Inflammatory macrophage treated with lipopolysaccharide for 1 hour (primary cell): ENCODE measurements around the gene NEK6.
A peak's percentile ranks its signal among the peaks of the same experiment; 100 is the strongest.

Experiments
- DNase-seq, 2 donors: peaks; one replicate each; pipeline ENCODE4 v3.0.0-alpha.2; 2020 to 2022

The NEK6 gene

GRCh38 chr9:124281931-124282371 lies 24.2 kb downstream of the NEK6 start:
- DNase-seq: peak in 1 of 2 donors; percentile 33

- peak in 1 of 2 donors; percentile 21 for DNase-seq
Measured at GRCh38 chr9:124282442-124283227, 24.9 kb downstream of the NEK6 start.

- DNase-seq: peak in 1 of 2 donors; percentile 37
Measured at GRCh38 chr9:124283228-124283814, 25.6 kb downstream of the NEK6 start.

DNA sequence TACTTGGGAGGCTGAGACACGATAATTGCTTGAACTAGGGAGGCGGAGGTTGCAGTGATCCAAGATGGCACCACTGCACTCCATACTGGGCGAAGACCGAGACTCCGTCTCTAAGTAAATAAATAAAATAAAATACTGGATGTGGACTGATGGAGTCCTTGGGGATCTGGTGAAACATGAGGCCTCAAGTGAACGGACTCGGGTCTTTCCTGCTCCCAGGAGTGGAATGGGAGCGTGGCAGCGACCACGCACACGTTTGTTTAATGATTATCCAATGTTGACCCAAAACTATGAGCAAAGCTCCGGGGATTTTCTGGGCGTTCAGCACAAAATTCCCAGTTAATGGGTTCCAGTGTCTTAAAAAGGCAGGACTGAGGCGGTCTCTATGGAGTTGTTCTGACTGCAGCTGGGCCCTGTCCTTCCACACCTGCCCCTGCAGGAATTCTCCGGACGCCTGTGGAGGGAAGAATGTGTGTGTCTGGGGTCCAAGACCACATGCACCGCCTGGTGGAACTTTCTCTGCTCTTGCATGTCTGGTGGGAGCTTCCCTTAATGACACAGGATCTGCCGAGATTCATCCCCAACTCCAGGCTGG lies 26.6 kb downstream of the NEK6 start:
- no peak for DNase-seq

- DNase-seq: no peak
Measured at GRCh38 chr9:124284940-124285441, 27.2 kb downstream of the NEK6 start.

GRCh38 chr9:124285490-124285889 lies 27.7 kb downstream of the NEK6 start:
- no peak for DNase-seq

DNA sequence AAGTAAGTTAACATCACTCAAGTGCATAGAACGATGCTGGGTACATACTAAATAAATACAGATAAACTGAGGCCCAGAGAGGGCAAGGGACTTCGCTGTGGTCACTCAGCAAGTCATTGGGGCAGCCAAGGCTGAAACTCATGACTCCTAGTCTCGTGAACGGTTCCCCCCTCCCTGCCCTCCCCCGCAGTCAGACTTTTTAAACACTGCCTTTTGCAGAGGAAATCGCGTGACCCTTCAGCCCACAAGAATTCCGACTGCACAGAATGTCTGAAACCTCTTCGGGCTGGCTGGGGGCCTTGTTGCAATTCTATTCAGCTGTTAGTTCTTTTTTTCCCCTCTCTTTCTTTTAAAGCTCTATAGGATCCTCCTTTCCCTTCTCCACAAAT lies 28.1 kb downstream of the NEK6 start:
- peak; percentile 88 to 90 for DNase-seq

DNA sequence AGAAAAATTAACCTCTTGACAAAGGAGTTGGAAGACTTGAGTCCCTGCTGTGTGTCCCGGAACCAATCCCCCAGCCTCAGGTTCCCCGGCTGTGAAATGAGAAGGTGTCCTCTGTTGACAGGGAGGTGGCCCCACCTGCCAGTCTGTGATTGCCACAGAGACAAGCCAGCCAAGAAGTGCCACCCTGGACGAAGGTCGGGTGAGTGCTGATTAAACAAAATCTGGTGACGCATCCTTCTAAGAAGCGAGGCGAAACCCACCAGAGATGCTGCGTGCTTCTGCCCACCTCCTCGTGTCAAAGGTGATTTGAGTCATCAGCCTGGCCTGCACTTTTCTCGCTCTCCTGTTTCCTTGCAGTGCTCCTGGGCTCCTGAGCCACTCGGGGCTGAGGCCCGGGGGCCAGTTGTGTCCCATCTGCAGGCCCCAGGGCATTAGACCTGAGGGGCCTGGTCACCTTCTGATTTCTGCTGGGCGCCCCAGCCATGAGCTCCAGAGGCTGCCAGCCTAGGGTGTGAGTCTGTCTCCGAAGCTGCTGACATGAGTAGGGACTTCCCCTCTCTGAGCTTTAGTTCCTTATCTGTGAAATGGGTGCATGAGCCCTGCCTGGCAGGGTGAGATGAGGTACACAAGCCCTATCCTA lies 28.7 kb downstream of the NEK6 start:
- DNase-seq: peak in 1 of 2 donors; percentile 53

DNA sequence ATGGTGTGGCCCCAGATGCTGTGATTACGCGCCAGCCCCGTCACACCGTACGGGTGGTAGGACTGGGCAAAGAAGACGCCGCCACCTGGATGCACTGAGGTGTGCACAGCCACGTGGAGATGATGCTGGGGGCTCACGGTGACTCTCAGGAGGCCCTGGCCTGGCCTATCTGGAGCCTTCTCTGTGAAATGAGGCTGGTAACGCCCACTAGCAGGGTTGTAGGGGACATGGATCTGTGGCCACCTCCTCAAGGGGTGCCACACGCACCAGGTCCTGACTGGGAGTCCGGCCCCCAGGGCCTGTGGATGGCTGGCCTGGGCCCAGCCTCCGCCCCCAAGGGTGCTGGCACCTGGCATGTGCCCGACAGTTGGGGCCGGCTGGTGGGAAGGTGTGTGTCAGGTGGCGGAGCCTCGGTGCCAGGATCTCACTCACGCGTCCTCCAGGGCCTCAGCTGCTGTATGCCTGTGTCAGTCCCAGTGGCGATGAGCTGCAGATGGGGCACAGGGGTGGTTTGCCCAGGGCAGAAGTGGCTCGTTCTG lies 32.4 kb downstream of the NEK6 start:
- no peak for DNase-seq

GRCh38 chr9:124290743-124291554 lies 33.2 kb downstream of the NEK6 start:
- DNase-seq: peak; percentile 29 to 31

GRCh38 chr9:124291801-124292396 lies 34.1 kb downstream of the NEK6 start:
- peak; percentile 69 to 75 for DNase-seq

DNA sequence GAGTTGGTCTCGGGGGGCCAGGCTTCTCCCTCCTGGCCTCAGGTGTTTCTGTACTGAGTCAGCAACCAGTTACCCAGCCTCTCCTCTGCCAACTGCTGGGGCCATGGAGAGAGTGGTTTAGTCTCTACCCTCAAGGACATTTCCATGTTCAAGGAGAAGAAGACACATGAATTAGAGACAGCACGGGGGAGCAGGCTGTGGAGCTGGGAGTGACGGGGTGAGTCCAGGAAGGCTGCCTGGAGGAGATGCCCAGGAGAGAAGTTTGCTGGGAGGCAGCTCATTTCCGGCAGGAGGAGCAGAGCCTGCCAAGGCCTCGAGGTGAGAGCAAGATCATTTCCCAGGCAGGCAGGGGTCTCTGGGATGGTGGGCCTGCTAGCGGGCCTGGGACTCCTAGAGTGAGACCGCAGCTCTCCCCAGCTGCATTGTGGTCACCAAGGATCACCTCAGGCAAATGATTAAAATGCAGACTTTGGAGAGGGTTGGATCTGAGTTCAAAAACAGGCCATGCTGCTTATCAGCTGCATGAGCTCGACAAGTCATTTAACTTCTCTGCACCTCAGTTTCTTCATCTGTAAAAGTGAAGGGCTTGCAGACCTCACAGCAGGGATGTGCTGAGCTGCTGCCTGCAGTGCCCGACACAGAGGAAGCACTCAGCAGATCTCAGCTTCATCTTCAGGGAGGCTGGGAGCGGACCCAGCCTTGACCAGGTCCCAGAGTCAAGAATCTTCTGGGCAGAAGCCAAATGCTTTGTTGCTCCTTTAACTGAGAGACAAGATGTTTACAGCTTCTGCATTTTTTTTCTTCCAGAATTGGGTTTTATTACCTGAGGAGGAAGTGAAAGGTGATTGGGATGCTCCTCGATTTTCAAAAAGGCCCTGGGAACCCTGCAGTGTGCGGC lies 35.2 kb downstream of the NEK6 start:
- DNase-seq: no peak

GRCh38 chr9:124293718-124294506 lies 36.2 kb downstream of the NEK6 start:
- DNase-seq: peak; percentile 50 to 52

DNA sequence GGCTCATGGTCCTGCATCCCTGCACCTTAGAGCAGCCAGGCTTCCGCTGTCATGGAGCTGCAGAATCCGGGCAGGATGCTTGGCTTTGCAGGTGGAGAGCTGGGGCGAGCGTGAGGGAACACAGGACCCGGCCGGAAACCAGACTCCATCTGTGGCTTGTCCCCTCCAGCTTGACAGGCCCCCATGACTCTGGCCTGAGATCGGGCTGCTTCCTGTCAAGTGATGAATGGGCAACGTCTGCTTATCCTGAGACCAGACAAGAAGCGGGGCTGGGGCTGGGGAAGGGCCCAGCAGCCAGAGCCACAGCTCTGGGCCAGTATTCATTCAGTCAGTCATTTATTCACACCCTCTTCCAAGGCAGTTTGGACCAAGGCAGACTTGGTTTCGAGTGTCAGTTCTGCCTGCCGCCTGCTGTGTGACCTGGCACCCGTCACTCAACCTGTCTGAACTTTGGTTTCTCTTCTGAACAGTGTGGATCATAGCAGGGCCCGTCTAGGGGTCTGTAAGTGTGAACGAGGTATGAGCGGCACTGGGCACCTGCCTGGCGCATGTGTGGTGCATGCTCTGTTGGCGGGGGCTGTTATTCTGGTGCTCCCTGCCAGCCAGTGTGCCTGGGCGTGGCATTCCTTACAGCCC lies 37.5 kb downstream of the NEK6 start:
- no peak for DNase-seq

DNA sequence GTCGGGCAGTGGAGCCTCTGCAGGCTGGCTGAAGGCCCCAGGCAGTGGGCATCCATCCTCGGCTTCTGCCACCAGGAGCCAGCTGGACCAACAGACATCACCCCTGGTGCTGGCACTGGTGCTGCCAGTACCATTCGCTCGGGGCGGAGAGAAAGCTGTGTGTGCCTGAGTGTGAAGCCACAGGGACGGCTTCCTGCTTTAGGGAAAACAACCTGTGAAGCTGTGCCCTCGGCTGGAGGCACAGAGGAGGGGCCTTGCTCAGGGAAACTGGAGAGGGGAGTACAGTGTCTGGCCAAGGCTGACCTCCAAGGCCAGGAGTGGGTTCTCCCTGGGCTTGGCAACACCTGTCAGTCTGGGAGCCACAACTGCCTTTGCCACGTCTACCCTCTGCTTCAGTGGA lies 38.3 kb downstream of the NEK6 start:
- DNase-seq: no peak

GRCh38 chr9:124296796-124297550 lies 39.2 kb downstream of the NEK6 start:
- DNase-seq: no peak

DNA sequence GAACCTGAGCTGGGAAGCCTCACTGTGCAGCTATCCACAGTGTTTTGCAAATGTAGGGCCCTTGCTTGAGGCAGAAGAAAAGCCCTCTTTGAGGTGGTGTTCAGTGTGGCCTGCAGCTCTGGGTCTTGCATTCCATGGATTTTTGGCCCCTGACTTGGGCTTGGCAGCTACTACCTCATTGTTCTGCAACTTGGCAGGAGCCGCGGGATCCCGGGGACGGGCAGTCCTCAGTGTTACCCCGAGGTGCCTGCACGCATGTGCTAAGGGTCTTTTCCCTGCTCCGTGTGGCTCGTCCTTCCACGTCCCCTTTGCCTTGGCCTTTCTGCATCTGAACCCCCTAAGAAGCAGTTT lies 39.8 kb downstream of the NEK6 start:
- DNase-seq: no peak

GRCh38 chr9:124297915-124298645 lies 40.3 kb downstream of the NEK6 start:
- no peak for DNase-seq
